HG03108 (cell line): Measurements from ENCODE around the gene TMED7.
"Not testable (repeated sequence)": the region's sequence is repeated elsewhere in the genome, so short reads cannot be mapped to it uniquely, and the experiment has no call there.

Experiments
- ATAC-seq: cut with Tn5 transposase; IDR thresholded peaks from one replicate; pipeline ENCODE4 v1.9.1; 2021; ENCODE audit warnings: moderate library complexity; ENCODE audit not compliant: unreplicated experiment

The TMED7 gene

GRCh38 chr5:115625579-115626444, at the start of gene TMED7:
TMED7 (minus strand) TSS chr5:115626036; CDS start chr5:115625792, 244 bp downstream.
- peak; percentile 90 for ATAC-seq

DNA sequence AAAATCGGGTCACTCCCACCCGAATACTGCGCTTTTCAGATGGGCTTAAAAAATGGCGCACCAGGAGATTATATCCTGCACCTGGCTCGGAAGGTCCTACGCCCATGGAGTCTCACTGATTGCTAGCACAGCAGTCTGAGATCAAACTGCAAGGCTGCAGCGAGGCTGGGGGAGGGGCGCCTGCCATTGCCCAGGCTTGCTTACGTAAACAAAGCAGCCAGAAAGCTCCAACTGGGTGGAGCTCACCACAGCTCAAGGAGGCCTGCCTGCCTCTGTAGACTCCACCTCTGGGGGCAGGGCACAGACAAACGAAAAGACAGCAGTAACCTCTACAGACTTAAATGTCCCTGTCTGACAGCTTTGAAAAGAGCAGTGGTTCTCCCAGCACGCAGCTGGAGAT, 48.9 kb upstream of the TMED7 start:
- not testable (repeated sequence) for ATAC-seq

DNA sequence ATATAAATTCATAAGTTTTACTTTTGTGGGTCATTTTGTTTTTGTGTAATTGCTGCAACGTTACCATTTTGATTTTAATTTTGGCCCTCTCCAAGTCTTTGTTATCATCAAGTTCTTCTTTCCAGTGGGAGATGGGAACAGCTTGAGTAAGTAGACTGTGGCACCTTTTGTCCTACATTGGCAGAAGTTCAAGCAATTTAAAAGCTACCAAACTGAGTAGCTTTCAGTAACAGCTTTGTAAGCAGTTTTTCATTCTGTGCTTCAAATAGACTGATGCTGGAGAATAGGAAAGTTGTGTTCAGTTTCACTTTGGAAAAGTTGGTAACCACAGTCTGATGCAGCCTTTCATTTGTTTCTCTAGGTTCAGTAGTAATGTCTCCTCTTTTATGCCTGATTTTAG, 47.8 kb upstream of the TMED7 start:
- no peak for ATAC-seq

GRCh38 chr5:115671939-115672338, 46.1 kb upstream of the TMED7 start:
- ATAC-seq: no peak

DNA sequence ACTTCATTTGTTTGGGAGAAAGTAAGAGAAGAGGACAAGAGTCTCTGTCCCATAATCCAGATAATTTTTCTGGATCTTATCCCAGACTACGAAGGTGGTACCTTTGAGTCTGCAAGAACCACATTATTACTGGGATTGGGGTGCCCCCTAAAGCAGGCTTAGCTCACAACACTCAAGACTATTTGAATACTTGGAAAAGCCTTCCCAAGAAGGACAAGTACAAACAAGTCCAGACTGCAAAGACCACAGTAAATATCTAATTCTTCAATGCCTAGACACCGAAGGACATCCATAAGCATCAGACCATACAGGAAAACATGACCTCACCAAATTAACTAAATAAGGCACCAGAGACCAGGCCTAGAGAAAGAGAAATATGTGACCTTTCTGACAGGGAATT, 40.2 kb upstream of the TMED7 start:
- ATAC-seq: no peak

DNA sequence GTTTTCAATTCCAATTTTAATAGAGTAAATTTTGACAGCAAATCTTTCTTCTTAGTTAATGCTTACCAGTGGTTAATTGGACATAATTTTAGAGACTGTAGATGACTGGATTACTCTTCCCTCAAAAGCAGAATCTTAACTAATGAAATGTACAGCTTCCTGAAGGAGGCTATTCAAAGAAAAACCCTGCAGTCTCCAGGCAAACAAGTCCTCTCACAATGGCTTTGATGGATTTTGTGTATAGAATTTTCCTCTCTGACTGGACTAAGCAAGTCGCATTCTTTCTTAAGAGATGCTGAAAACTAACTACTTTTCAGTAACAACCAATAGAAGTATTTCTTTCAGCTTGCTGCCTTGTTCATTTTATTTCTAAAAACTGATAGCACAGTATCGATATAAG, 35.7 kb upstream of the TMED7 start:
- ATAC-seq: no peak

- no peak for ATAC-seq
Observed at GRCh38 chr5:115661101-115661500, 35.3 kb upstream of the TMED7 start.

GRCh38 chr5:115657881-115658233, 32.0 kb upstream of the TMED7 start:
- ATAC-seq: no peak

DNA sequence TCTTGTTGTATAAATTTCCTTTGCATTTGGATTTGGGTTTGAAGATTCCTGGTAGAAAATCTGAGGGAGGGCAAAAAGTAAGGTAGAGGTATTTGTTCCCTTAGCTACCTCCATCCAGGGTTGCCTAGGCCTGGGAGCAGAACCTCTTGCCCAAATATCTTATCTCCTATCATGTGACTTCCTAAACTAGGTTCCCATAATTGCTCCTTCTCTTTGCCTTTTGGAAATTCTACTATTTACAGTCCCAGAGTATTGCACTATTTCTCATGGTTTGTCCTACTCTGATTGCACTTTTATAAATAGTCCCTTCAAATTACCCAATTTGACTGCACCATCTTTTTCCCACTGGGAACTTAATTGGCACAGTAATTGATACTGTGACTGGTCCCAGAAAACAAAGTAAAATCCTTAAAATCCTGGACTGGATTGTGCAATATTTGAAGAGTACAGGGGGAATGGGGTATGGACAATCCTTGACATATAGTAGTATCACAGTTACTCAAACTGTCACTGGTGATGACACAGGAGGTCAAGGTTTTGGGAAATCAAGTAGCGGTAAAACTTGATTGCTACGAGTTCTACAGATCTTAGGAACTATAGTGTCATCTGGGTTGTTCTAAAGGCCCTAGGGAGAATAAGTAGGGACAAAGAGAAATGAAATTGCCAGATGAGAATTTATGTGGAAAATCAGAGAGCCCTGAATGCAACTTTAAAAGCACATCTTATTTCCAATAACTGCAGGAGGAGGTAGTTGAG, 31.5 kb upstream of the TMED7 start:
- ATAC-seq: no peak

GRCh38 chr5:115656404-115656803, 30.6 kb upstream of the TMED7 start:
- ATAC-seq: no peak

DNA sequence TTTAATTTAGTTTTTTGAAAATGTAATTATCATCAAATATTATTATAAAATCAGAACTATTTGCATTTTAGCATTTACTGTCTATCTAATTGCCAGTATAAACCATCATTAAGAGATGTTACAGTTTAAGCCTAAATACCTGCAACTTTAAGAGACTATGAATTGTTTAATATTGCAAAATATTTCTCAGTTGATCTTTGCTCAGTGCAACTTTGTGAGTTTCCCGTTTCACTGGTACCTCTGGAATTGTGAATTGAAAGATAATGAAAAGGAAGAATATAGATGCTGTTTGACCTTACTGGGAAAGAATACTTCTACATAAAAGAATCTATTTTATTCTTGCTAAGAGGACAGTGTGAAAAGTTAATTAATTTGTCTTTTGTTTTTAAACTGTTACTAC, 30.2 kb upstream of the TMED7 start:
- no peak for ATAC-seq

DNA sequence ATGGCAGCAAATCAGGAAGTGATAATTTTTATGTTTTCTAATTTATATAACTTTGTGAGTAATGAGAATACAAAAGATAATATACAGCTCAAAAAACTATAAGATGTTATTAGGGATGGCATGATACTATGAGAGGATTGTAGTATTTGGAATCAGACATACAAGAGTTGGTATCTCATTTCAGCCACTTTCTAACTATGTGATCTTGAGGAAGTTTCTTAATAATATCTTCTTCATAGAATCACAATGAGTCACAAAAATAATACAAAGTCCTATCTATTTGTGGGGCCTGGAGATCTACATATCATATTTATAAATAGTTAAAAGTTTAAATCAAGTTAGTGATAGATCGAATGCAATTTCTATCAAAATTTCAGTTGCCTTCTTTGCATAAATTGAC, 23.7 kb upstream of the TMED7 start:
- ATAC-seq: no peak

DNA sequence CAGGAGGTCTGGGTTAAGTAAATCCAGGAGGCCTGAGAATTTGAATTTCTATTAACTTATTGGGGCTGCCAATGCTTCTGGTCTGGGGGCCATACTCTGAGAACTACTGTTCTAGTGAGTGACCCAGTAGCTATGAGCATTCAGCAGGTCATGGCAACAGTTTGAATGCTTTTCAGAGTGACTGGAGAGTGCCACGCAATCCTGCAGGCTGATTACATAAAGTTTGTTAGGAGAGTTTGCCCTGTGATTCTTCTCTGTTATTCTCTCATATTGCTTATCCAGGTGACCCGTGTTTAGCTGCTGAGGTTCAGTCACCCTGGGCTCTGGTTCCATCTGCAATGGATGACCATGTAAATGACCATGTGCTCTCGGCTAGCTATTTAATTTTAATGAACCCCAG, 22.2 kb upstream of the TMED7 start:
- no peak for ATAC-seq

GRCh38 chr5:115645386-115645785, 19.6 kb upstream of the TMED7 start:
- ATAC-seq: not testable (repeated sequence)

GRCh38 chr5:115644046-115644445, 18.2 kb upstream of the TMED7 start:
- no peak for ATAC-seq

DNA sequence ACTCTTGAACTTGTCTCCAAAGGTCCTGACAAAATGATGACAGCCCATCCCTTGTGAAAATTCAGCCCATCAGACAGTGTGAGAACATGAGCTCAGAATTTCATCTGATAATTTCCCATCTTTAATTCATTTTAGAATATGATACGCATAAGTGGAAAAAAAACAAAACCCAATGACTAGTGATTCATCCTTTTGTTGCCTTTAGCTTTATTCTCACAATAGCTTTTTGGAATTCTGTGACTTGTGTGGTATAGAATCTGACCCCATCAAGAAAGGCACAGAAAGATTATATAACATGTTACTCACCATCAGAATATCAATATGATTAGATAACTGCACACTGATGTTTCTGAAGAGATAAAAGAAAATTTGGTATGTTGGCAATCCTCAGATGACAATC, 16.1 kb upstream of the TMED7 start:
- ATAC-seq: no peak

GRCh38 chr5:115640274-115640673, 14.4 kb upstream of the TMED7 start:
- ATAC-seq: no peak

GRCh38 chr5:115639377-115639776, 13.5 kb upstream of the TMED7 start:
- ATAC-seq: no peak

DNA sequence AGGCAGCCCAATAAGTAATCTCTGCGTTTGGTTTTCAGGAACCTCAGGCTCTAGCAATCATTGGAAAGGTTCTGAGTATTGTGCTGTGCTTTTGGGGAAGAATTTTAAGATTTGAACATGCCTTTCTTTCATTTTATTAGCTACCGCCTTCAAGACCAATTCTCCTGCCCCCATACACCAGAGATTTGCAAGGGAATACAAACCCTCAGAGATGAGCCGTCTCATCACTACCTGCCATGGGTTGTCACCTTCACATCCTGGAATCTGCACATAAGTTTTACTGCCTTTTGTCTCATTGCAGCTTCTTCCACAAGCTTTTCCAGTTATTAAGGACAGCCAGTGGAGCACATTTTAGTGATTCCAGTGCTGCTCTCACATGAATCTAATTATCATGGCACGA, 11.7 kb upstream of the TMED7 start:
- ATAC-seq: no peak

GRCh38 chr5:115636008-115636407, 10.2 kb upstream of the TMED7 start:
- no peak for ATAC-seq

DNA sequence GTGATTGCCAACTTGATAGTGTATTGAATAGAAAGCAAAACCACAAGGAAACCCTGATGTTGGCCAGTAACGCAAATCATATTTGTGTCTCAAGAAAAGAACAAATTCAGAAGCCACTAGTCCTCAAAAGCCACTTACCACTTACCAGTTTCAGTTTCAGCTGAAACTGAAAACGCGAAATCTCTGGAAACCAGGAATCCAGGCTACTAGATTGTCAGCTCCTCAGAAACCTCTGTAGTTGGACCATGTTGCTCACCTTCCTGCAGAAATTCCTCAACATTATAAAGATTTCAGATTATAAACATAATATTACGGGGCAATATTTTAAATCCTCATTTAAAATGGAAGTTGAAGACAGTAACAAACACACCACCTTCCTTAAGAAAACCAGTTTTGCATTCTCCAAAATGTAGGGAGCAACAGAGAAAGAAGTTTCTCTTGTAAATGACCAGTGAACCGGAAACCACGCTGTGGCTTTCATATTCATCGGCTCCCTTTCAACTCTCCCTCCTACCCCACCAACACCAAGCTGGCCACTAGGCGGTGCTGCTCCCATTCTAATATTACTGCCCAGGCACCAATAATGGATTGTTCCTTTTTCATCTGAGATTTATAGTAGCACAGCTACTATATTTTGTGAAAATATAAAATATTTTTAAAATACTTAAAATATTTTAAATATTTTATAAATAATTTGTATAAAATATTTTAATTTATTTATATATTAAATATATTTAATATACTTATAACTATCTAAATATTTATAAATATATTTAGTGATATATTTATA, 8.7 kb upstream of the TMED7 start:
- peak; percentile 53 for ATAC-seq

DNA sequence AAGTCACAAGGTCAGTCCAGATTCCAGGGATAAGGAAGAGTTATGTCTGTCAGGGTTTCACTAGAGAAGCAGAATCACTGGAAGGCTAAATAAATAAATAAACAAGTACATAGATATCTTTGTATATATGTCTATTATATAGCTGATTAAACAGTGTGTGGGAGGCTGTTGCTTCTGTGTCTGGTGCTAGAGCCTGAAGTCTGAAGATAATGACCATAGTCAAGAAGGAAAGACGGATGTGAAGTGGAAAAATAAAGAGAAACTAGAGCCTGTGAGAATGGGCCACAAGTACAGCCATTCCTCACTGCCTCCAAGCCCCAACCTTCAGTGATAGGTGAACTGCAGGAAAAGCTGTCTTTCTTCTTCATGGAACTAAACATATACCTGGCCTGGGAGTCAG, 4.1 kb upstream of the TMED7 start:
- ATAC-seq: no peak
